Measurements from ENCODE around the gene ZNF490. TPM values are rescaled to one million over a fixed set of nuclear protein-coding genes. Genes with fewer than 3 reads are reported as not detected.

ZNF490 gene
- total RNA-seq, result 3.6 and 5.7 TPM in 2 replicates

GRCh38 chr19:12610540-12611360 lies at the start of gene ZNF490, which contains the start of gene ZNF791:
TSS of gene ZNF490 (minus strand) at chr19:12610813. CDS start at chr19:12610680, 133 bp downstream.
TSS of gene ZNF791 (plus strand) at chr19:12610920. CDS start at chr19:12611080, 160 bp downstream.

GRCh38 chr19:12551060-12551832 lies 59.4 kb downstream of the ZNF490 start, which contains the start of gene ZNF564:
TSS of gene ZNF564 (minus strand) at chr19:12551482. CDS start at chr19:12551332, 150 bp downstream.

Other genes with a start within 250 kb of the ZNF490 start
- 0.17 and 0.70 TPM in 2 replicates for gene ZNF442, start 245.1 kb downstream of the ZNF490 start, total RNA-seq
- 0.85 and 2.6 TPM in 2 replicates for gene ZNF799, start 209.5 kb downstream of the ZNF490 start, total RNA-seq
- 0.70 and 1.4 TPM in 2 replicates for gene ZNF443, start 169.8 kb downstream of the ZNF490 start, total RNA-seq
- gene ZNF709, start 126.0 kb downstream of the ZNF490 start, total RNA-seq, result 0.68 and 2.8 TPM in 2 replicates
- gene ZNF564, start 59.3 kb downstream of the ZNF490 start, total RNA-seq, result 3.4 and 5.3 TPM in 2 replicates
- gene ZNF791, start 107 bp upstream of the ZNF490 start, total RNA-seq, result 6.7 and 7.7 TPM in 2 replicates
- 84.3 and 93.9 TPM in 2 replicates for gene MAN2B1, start 55.9 kb upstream of the ZNF490 start, total RNA-seq
- 5.2 and 9.6 TPM in 2 replicates for gene WDR83, start 56.0 kb upstream of the ZNF490 start, total RNA-seq
- 48.9 and 66.1 TPM in 2 replicates for gene DHPS, start 71.1 kb upstream of the ZNF490 start, total RNA-seq
- gene GNG14, start 77.2 kb upstream of the ZNF490 start, total RNA-seq, result not detected in 2 replicates
- gene FBXW9, start 85.8 kb upstream of the ZNF490 start, total RNA-seq, result 6.8 and 10.0 TPM in 2 replicates
- 19.6 and 32.4 TPM in 2 replicates for gene TNPO2, start 113.1 kb upstream of the ZNF490 start, total RNA-seq
- 401 and 414 TPM in 2 replicates for gene TRIR, start 123.9 kb upstream of the ZNF490 start, total RNA-seq
- gene GET3, start 126.7 kb upstream of the ZNF490 start, total RNA-seq, result 56.9 and 70.8 TPM in 2 replicates
- gene BEST2, start 141.0 kb upstream of the ZNF490 start, total RNA-seq, result under 0.01 TPM in 1 of 2 replicates, not detected in the other
- gene HOOK2, start 164.7 kb upstream of the ZNF490 start, total RNA-seq, result 11.7 and 16.1 TPM in 2 replicates
- 334 and 352 TPM in 2 replicates for gene JUNB, start 180.7 kb upstream of the ZNF490 start, total RNA-seq
- gene PRDX2, start 191.0 kb upstream of the ZNF490 start, total RNA-seq, result 184 and 198 TPM in 2 replicates
- not detected in 2 replicates for gene THSD8, start 191.3 kb upstream of the ZNF490 start, total RNA-seq
- 7.7 and 9.2 TPM in 2 replicates for gene RNASEH2A, start 195.8 kb upstream of the ZNF490 start, total RNA-seq
- 0.43 TPM in 1 of 2 replicates, not detected in the other for gene RTBDN, start 223.8 kb upstream of the ZNF490 start, total RNA-seq
- 0.12 and 1.0 TPM in 2 replicates for gene MAST1, start 227.7 kb upstream of the ZNF490 start, total RNA-seq